Stimulated activated CD8-positive, alpha-beta memory T cell treated with anti-CD3 and anti-CD28 coated beads, Interleukin-7, amount 100 ng/mL, for 4 hours (primary cell): ENCODE data around the gene SIRT7.

ENCODE experiments used
- DNase-seq, 2 donors: peaks; one replicate each; pipeline ENCODE4 v3.0.0-alpha.2; 2020; ENCODE audit warnings: low read depth in 2 of 2

Gene SIRT7, protein sequence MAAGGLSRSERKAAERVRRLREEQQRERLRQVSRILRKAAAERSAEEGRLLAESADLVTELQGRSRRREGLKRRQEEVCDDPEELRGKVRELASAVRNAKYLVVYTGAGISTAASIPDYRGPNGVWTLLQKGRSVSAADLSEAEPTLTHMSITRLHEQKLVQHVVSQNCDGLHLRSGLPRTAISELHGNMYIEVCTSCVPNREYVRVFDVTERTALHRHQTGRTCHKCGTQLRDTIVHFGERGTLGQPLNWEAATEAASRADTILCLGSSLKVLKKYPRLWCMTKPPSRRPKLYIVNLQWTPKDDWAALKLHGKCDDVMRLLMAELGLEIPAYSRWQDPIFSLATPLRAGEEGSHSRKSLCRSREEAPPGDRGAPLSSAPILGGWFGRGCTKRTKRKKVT

DNA sequence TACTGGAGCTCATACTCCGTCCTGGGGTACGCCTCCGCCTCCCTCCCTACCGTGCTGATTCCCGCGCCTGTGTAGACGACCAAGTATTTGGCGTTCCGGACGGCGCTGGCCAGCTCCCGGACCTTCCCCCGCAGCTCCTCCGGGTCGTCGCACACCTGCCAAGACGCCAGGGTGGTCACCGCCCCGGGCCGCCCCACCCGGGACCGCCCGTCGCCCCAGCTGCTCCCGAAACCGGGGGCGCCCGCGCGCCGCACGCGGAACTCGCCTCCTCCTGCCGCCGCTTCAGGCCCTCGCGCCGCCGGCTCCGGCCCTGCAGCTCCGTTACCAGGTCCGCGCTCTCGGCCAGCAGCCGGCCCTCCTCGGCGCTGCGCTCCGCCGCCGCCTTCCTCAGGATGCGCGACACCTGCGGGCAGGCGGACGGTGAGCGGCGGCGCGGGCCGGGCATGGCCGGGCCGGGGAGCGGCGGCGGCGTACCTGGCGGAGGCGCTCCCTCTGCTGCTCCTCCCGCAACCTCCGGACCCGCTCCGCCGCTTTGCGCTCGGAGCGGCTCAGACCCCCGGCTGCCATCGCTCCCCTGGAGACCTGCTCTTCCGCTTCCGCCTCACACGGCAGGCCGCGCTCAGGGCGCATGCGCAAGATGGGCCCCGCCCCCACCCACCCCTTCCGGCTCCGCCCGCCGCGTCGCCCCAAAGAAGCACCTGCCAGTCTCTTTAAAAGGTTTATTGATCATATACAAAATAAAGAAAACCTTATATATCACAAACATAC lies at the start of gene SIRT7:
SIRT7 (minus strand) TSS at position 612 of the 768 bp plus-strand sequence; CDS start at position 567, 45 bp downstream.
- peak; percentile 51 to 76 for DNase-seq

- DNase-seq: no peak
Observed at GRCh38 chr17:81967244-81967532, 49.2 kb upstream of the SIRT7 start.

DNA sequence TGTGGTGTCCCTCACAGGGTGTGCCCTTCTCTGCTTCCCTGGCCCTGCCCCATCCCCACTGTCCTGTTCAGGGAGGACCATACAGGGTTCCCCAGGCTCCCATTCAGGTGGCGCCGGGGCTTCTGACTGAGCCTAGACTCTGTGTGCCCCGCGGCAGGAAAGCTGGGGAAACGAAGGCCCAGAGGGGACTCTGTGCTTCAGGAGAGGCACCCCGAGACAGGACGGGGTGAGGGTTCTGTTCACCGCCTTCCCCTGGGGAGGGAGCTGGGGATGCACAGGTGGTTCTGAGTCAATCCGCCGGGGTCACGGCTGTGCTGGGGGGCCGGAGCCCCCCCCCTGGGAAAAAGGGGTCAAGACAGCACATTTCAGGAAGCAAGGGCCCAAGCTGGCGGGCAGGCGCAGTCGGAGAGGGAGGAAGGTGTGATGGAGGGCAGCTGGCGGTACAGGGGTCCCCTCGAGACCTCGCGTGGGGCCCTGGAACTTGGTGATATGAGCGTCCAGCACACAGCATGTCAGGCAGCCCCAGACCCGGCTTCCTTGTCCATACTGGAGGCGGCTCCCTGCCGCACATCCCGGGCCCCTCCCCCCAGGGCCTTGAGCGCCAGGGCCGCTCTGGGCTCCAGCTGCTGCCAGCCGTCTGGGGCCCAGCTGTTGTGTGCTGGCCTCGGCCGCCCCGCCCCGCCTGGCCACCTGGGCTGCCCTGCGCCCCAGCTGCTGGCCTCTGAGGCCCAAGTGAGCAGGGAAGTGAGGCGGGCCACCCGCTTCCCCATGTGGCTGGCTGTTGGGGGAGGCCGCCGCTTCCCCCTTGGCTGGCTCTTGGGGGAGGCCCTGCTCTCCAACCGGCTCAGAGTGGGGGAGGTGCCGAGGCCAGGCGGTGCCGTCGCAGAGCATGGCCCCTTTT lies 48.6 kb upstream of the SIRT7 start:
- DNase-seq: no peak

DNA sequence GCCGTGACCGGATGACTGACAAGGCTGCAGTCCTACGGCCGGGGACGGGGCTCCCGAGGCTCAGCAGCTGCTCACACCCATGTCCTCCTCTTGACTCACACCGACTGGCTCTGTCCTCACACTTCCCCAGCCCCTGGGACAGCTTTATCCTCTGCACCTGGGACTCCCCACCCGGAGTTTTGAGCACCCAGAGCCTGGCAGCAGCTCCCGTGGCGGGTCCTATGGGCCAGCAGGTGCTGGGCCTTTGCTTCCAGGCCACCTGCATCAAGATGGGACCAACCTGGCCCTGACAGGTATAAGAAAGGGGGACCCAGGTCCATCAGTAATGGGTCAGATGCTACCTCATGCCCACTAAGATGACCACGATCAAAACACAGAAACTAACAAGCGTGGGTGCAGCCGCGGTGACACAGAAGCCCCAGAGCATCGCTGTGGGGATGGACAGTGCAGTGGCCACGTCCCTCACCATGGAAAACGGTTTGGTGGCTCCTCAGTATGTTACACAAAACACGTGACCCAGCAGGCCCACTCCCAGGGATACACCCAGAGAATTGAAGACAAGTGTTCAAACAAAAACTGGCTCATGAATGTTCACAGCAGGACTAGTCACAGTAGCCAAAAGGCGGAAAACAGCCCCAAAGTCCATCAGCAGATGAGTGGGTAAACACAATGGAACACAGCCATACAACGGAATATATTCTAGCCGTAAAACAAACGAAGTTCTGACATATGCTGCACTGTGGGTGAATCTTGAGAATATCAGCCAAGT lies 46.3 kb upstream of the SIRT7 start:
- DNase-seq: no peak

DNA sequence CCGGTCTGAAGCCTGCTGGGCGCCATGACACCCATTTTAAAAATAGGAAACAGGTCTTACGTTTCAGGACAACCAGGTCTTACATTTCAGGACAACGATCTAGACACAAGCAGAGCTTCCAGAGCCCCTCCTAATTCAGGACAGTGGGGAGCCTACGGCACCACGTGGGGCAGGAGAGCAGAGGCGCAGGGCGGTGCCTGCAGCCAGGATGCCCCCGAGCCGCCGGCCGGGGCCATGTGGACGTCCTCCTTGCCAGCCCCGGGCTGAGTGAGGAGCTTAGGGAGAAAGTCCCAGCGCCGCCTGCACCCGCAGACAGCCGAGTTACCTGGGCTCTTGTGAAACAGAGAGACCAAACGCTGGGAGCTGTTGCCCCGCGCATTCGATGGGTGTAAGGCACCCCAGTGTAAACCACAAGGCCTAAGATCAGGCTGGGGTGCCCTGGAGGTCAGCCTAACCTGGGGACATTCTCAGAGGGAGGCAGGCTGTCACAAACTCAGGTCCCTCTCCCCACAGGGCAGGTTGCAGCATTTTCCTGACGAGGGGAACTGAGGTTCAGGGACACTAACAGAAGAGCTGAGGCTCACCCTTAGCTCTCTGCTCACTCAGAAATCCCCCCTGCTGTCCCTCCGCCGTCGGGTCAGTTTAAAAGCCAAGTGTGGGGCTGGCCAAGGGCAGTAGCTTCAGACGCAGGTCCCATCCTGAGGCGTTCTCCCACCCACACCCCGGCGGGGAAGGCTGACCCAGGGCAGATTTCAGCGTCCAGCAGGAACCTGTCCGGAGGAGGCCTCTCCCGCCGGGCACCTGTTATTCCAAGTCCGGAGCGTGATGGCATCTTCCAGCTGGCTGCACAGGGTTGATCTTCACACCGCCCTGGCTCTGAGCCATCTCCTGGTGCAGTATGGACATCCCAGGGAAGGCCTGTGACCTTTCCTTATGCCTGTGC lies 44.8 kb upstream of the SIRT7 start:
- no peak for DNase-seq

GRCh38 chr17:81961521-81962498 lies 43.8 kb upstream of the SIRT7 start:
- no peak for DNase-seq

GRCh38 chr17:81961087-81961511 lies 43.1 kb upstream of the SIRT7 start, which contains the start of gene NOTUM:
Gene NOTUM, minus strand, starts transcription at chr17:81961187. Its CDS starts 278 bp downstream, at chr17:81960909.
- DNase-seq: no peak

- no peak for DNase-seq
Observed at GRCh38 chr17:81960130-81960958, 42.4 kb upstream of the SIRT7 start.

- peak; percentile 34 to 77 for DNase-seq
Observed at GRCh38 chr17:81959362-81960129, 41.6 kb upstream of the SIRT7 start.

DNA sequence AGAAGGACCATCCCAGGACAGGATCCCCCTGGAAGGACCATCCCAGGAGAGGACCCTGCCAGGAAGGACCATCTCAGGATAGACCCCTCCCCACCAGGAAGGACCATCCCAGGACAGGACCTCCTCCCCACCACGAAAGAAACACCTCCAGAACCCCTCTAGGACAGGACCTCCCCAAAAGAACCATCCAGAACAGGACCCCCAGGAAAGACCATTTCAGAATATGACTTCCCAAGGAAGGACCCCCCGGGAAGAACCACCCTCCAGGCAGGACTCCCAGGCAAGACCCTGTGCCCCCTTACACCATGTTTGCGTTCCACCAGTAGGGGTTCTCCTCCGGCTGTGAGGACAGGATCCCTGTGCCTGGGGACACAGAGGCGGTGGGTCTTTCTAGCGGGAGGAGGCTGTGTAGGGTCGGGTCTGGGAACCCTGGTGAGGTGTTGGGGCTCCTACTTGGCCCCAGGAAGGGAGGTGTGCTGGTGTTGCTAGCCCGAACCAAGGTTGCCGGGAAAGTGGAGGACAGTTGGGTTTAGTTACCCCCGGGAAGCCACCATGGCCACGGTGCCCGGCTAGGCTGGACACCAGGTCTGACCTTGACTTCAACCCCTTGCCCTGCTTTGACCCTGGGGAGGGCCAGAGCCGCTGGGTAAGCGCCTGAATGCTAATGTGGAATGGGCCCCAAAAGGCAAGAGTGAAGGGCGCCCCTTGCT lies 40.8 kb upstream of the SIRT7 start:
- no peak for DNase-seq

DNA sequence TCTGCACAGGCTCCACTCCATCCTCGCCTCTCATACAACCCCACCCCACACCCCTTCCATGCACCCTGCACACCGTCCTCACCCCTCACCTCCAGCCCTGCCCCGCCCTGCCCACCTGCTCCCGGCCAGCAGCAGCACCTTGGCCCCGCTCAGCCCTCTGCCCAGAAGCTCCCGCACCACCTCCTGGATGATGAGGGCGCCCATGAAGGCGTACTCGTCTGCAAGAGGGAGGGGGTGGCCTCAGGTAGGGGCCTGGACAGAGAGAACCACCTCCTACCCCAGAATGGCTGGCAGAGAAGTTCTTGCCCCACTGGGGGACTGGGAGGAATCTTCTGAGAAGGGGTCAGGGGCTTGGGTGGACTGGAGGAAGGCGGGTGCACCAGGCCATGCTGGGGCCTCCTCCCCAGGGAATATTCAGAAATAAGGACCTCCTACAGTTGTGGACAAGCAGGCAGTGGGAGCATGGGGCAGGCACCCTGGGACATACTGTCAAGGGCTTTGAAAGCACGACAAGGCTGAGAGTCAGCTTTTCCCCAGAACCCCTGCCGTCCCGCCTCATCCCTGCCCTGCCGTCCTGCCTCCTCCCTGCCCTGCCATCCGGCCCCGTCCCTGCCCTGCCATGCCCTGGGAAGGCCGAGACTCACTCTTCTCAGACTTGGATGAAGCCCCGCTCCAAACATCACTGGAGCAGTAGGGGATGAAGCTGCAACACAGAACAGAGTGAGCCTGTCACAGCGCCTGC lies 39.9 kb upstream of the SIRT7 start:
- DNase-seq: no peak

DNA sequence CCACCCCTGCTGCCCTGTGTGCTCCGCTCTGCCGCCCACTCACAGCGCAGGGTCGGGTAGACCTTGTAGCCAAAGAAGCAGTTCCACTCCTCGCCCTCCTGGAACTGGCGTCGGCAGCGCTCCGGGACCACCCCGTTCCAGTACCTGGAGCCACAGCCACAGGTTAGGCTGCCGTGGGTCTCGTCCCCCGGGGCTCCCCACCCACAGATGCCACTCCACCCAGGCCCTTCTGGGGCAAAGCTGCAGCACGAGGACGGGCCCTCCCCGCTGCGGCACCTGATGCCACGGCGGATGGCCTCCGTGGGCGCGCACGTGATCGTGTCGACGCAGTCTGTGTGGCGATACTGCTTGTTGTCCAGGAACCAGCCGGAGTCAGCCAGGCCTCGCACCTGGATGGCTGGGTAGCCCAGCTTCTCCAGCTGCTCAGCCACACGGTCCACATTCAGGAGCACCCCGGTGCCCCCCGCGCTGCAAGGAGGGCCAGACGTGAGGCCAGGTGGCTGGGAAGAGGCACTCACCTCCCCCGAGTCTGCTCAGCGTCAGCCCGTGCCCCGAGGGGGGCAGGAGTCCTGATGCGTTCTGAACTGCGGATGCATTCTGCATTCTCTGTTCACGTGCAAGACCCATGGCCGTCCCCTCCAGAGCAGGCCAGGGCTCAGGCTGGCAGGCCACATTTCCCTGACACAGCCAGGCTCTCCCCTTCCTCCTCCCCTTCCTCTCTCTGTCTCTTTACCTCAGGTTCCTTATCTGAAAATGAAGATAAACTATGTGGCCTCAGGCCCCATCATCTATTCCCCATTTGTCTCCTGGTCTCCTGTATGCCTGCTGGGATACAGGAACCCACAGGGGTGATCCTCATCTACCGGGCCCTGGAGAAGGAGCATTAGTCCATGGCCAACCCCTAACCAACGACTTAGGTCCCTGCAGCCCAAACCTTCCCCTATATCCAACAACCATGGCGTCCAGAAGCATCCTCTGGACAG lies 38.9 kb upstream of the SIRT7 start:
- no peak for DNase-seq

- DNase-seq: no peak
Observed at GRCh38 chr17:81955756-81956544, 38.0 kb upstream of the SIRT7 start.
